GM12874 (cell line): ENCODE data around the gene CRAT.

ENCODE experiments used
- TF ChIP-seq, protein P1 (sequence below): IDR thresholded peaks from 2 replicates; pipeline ENCODE4 v1.5.1; 2011; ENCODE audit warnings: low read depth, mild to moderate bottlenecking, control low read depth, low read length, moderate library complexity; ENCODE audit not compliant: insufficient read depth

The CRAT gene

DNA sequence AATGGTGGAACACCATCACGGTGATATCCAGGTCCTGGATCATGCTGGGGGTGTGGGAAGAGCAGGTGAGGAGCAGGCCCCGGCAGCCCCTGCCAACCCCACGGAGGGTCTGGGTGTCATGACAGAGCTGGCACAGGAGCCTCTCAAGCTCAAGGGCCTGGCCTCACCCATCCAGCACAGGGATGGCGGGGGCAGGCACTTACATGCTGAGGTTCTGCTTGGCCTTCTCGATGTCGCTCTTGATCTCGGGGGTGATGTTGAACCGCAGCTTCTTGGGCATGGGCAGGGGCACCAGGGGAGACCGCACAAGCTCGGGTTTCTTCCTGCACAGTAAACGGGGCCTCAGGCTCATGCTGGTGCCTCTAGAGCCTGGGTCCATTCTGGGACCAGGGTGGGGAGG lies 12.3 kb downstream of the CRAT start:
- TF ChIP-seq, protein P1, sequence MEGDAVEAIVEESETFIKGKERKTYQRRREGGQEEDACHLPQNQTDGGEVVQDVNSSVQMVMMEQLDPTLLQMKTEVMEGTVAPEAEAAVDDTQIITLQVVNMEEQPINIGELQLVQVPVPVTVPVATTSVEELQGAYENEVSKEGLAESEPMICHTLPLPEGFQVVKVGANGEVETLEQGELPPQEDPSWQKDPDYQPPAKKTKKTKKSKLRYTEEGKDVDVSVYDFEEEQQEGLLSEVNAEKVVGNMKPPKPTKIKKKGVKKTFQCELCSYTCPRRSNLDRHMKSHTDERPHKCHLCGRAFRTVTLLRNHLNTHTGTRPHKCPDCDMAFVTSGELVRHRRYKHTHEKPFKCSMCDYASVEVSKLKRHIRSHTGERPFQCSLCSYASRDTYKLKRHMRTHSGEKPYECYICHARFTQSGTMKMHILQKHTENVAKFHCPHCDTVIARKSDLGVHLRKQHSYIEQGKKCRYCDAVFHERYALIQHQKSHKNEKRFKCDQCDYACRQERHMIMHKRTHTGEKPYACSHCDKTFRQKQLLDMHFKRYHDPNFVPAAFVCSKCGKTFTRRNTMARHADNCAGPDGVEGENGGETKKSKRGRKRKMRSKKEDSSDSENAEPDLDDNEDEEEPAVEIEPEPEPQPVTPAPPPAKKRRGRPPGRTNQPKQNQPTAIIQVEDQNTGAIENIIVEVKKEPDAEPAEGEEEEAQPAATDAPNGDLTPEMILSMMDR, result no peak

DNA sequence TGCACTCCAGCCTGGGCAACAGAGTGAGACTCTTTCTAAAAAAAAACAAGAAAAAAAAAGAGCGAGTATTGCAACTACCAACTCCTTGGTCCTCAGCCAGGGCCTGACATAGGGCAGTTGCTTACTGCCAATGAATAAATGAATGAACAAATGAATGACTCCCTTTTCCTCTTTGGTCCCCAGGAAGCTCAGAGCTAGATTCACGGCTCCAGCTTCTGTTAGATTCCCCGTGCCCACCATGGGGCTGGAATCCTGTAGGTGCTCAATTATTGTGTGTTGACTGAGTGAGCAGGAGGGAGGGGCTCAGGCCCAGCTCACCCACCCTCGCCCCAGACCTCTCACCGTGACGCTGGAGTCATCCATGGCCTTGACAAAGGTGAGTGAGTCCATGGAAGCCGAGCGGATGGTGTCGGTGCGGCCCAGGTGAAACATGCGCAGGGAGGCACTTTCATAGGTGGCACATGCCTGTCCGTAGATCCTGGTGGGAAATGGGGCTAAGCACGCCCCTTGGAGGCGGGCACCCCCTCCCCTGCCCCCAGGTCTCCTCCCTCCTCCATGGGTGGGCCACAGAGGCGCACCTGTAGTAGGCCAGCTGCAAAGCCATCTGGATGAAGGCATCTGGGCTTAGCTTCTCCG lies 12.8 kb downstream of the CRAT start:
- TF ChIP-seq, protein P1, result no peak

DNA sequence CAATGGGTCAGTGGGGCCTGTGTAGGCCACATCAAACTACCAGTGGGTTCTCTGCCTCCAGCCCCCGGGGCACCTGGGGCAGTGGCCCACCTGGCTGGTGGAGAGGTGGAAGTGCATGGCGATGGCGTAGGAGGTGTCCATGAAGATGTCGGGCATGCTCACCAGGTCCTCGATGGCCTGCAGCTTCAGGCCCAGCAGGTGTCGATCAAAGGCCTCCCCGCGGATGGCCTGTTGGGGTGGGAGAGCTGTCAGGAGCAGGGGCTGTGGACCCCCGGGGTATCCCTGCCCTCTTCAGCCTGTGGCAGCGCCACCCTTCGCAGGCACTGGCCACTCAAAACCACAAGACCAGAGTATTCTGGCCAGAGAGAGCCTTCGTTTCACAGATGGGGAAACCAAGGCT lies 14.7 kb downstream of the CRAT start:
- TF ChIP-seq, protein P1, result no peak

DNA sequence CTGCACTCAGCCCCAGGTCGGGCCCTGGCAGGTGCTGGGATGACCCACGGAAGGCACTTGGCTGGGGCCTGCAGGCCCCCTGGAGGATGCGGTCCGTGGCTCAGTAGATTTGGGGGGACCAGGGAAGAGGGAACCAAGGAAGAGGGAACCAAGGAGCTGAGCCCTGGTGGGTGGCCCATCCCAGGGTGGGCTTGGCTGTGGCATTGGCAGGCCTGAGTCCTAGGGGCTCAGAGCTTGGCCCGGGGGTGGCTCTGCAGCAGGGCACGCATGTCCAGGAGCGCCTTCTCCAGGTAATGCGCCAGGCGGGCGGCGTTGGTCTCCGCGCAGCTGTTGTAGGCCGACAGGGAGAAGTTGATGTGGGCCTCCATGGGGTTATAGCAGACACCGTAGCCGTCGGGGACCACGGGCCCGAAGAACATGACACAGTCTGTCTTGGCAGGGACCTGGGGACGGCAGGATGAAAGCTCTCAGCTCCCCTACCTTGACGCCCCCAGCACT lies 15.4 kb downstream of the CRAT start:
- TF ChIP-seq, protein P1, result no peak

DNA sequence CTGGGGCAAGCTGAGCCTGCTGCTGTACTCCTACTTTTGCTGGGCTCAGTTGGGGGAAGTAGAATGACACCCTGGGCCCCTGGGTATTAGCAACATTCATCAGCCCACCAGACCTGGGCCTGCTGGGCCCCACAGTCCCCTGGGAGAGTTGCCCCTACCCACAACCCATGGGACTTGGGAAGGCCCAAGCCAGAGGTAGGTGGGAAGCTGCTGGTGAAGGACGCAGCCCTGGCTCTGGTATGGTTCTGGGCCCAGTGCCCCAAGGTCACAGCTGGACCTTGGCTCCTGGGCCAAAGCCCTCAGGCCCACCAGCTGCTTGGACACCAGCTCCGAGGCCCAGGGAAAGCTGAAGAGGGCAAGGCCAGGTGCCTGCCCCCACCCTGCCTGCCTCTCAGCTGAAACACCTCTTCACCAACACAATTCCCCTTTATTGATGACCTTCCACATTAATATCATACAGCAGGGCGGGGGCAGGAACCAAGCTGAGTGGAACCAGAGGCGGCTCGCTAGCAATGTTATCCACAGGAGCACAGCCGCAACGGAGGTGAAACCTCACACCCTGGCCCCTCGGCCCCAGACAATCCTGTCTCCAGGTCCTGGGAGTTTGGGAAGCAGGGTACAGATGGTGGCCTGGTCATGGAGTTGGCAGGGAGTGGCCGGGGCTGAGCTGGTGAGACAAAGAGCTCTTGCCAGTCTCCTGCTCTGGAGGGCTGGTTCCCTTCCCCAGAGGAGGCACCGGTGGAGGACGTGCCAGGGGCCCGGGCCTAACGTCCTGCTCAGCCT lies 16.0 kb downstream of the CRAT start:
- TF ChIP-seq, protein P1, result no peak

DNA sequence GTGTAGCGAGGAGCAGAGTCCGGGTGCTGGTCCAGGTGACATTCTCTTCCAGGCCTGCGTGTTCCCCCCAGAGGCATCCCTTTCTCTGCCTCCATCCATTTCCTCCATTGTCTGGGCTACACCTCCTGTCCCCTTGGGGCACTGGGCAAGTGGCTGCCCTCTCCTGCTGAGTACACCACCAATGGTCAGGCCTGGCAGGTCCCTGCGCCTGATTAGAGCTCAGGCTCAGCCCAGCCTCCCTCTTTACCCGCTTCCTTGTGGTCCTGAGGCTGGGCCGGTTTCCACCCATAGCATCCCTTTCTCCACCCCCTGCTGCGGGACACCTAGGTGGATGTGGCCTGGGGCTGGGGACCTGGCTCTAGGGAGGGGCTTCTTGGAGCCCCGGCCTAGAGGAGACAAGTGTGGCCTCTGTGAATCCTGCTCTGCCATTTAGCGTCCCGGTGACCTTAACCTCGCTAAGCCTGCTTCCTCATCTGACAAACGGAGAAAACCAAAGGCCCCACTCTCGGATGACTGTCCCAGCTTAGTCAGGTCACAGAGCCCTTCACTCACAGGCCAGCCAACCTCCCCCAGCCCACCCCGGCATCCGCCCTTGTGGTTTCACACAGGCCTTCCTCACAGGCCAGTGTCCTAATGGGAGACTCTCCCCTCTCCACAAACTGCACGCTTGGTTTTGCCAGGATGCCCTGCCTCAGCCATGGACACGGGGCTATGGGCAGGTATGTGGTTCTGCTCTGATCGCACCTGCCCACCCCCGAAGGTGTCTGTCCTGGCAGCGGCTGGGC lies 16.8 kb downstream of the CRAT start:
- TF ChIP-seq, protein P1, result no peak

DNA sequence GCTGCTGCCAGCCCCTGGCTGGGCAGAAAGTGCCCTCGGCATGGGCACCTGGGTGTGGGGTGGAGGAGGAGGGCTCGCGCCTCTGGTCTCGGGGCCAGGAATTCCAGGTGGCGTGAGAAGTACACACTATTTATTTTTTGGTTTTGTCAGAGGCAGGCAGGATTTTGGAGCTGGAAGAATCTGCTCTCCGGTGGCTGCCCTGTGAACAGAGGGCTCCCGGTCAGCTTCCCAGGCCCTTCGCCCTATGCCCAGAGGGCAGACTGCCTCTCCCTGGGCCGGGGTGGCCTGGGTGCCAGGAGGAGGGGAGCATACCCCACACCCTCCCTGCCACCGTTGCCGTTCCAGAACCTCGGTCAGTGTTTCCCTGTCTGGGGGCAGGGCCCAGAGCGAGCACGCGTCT lies 21.3 kb downstream of the CRAT start:
- TF ChIP-seq, protein P1, result no peak
